Measurements from ENCODE around the gene DISP2.
A peak's percentile ranks its signal among the peaks of the same experiment; 100 is the strongest.

The DISP2 gene

GRCh38 chr15:40343512-40343911, 14.5 kb upstream of the DISP2 start:
- DNase-seq: no peak

GRCh38 chr15:40344217-40344616, 13.8 kb upstream of the DISP2 start:
- DNase-seq: no peak

GRCh38 chr15:40344631-40345120, 13.3 kb upstream of the DISP2 start:
- DNase-seq: peak; percentile 47

- DNase-seq: no peak
Measured at GRCh38 chr15:40345225-40345866, 12.7 kb upstream of the DISP2 start.

- no peak for DNase-seq
Measured at GRCh38 chr15:40345867-40346578, 12.0 kb upstream of the DISP2 start.

GRCh38 chr15:40346579-40347558, 11.2 kb upstream of the DISP2 start:
- no peak for DNase-seq

- DNase-seq: no peak
Measured at GRCh38 chr15:40347559-40348473, 10.2 kb upstream of the DISP2 start.

GRCh38 chr15:40348474-40348870, 9.5 kb upstream of the DISP2 start:
- DNase-seq: no peak

GRCh38 chr15:40349163-40349562, 8.9 kb upstream of the DISP2 start:
- no peak for DNase-seq

- DNase-seq: no peak
Measured at GRCh38 chr15:40352281-40352901, 5.6 kb upstream of the DISP2 start.

- DNase-seq: no peak
Measured at GRCh38 chr15:40353697-40354096, 4.3 kb upstream of the DISP2 start.

GRCh38 chr15:40354408-40355171, 3.4 kb upstream of the DISP2 start:
- DNase-seq: no peak

- DNase-seq: no peak
Measured at GRCh38 chr15:40355976-40356585, 1.9 kb upstream of the DISP2 start.

GRCh38 chr15:40357246-40357645, 773 bp upstream of the DISP2 start:
- no peak for DNase-seq

- no peak for DNase-seq
Measured at GRCh38 chr15:40358471-40359353, 693 bp downstream of the DISP2 start.

- no peak for DNase-seq
Measured at GRCh38 chr15:40360015-40360414, 2.0 kb downstream of the DISP2 start.

- no peak for DNase-seq
Measured at GRCh38 chr15:40361640-40362039, 3.6 kb downstream of the DISP2 start.

- no peak for DNase-seq
Measured at GRCh38 chr15:40363611-40364010, 5.6 kb downstream of the DISP2 start.

GRCh38 chr15:40364251-40364650, 6.2 kb downstream of the DISP2 start:
- DNase-seq: no peak
